Lung (tissue), 12 donors: ENCODE measurements around the gene SLC22A4. TPM values are rescaled to one million over a fixed set of nuclear protein-coding genes. Genes with fewer than 3 reads are reported as not detected.

ENCODE experiments used
- ATAC-seq: fragments of 200-7000 bp; cut with Tn5 transposase; one replicate; pipeline ENCODE4 v1.9.1; 2020; ENCODE audit warnings: moderate number of reproducible peaks; ENCODE audit not compliant: insufficient read depth, low FRiP score
- DNase-seq, 3 donors: peaks; one replicate each; pipeline ENCODE4 v3.0.0-alpha.2; 2013 to 2017
- H3K27ac ChIP-seq, 2 donors: one replicate each; pipeline ENCODE4 v1.5.1; 2013; ENCODE audit warnings: mild to moderate bottlenecking in 2 of 2, moderate library complexity in 2 of 2, control low read depth in 1 of 2, inconsistent platforms in 1 of 2, low read depth in 1 of 2, low read length in 1 of 2
- H3K27me3 ChIP-seq, 3 donors: one replicate each; pipeline ENCODE4 v1.5.1; 2013; ENCODE audit warnings: low read length in 2 of 3; ENCODE audit not compliant: control insufficient read depth in 3 of 3, insufficient read depth in 3 of 3
- H3K36me3 ChIP-seq, 4 donors: one replicate each; pipeline ENCODE4 v1.5.1; 2013; ENCODE audit warnings: low read length in 4 of 4, mild to moderate bottlenecking in 1 of 4, moderate library complexity in 1 of 4; ENCODE audit not compliant: control insufficient read depth in 4 of 4, insufficient read depth in 4 of 4
- H3K4me1 ChIP-seq, 5 donors: one replicate each; pipeline ENCODE4 v1.5.1; 2013; ENCODE audit warnings: low read length in 5 of 5, mild to moderate bottlenecking in 2 of 5, moderate library complexity in 1 of 5; ENCODE audit not compliant: control insufficient read depth in 5 of 5, insufficient read depth in 5 of 5
- H3K4me3 ChIP-seq: one replicate; pipeline ENCODE4 v1.5.1; 2013; ENCODE audit warnings: mild to moderate bottlenecking, control low read depth, moderate library complexity
- H3K9ac ChIP-seq, 2 donors: one replicate each; pipeline ENCODE4 v1.5.1; 2013; ENCODE audit warnings: low read length in 2 of 2, control low read depth in 1 of 2; ENCODE audit not compliant: insufficient read depth in 1 of 2
- H3K9me3 ChIP-seq, 4 donors: one replicate each; pipeline ENCODE4 v1.5.1; 2013; ENCODE audit warnings: low read length in 3 of 4, mild to moderate bottlenecking in 1 of 4, moderate library complexity in 1 of 4; ENCODE audit not compliant: control insufficient read depth in 4 of 4, insufficient read depth in 3 of 4
- WGBS, 2 donors: extraction: QIAGEN DNeasy Blood & Tissue Kit; methylation state at CpG; one replicate each; pipeline ENCODE4 v1.1.7; 2013; 5-methylcytosine and 5-hydroxymethylcytosine counted together
- polyA plus RNA-seq, 2 donors: library from polyadenylated mRNA; stranded (reverse); fragments of 200-250 nt; gene quantifications; one replicate each; pipeline ENCODE4 v1.2.1, GENCODE V29; 2013
- total RNA-seq, 2 donors: library from RNA; depleted of rRNA in 1 of 2; stranded (reverse); fragments of >200 nt in 1 of 2; gene quantifications; one replicate each; pipeline ENCODE4 v1.2.1, GENCODE V29; 2014 to 2021
- TF ChIP-seq, protein P1 (sequence below): IDR thresholded peaks from 2 replicates; pipeline ENCODE4 v1.5.1; 2012; ENCODE audit warnings: mild to moderate bottlenecking; ENCODE audit errors: control extremely low read depth, extremely low read depth
- donor health status: control.
- donor health status: control.
- donor health status: Bipolar disorder and iron deficiency.
- donor health status: healthy.
- donor health status: DM: yes; HTN: yes; CAD: no.

SLC22A4 gene
- total and polyA plus RNA-seq, 4 donors = 3.6 to 18.1 (median 13.3) TPM

DNA sequence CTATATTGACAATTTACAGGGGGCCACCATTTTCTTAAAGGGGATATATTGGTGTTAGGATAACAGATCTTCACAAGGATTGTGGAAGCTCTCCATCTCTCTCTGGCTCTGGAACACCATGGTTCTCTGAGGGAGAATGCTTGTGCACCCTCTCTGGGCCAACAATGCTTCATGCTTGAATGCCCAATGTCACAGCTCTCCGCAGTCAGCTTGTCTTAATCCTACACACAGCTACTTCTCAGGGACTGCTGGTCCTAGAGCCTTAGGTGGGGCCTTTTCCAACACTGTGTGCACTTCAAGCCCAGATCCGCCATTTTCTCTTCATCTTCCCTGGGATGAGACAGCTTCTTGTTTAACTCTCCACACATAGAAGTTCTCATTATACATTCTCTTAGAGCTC lies 43.6 kb upstream of the SLC22A4 start:
- DNase-seq (peak in 1 of 3 donors; percentile 1), ATAC-seq (no peak)
- Histone ChIP-seq H3K27me3 (no peaks in the 10 kb centered on the region), H3K9me3 (peaks cover 0 to 10% (median 5%) of the 10 kb centered on the region in 4 donors), H3K9ac (no peak overlapping the region), H3K27ac (no peak overlapping the region), H3K4me3 (no peak overlapping the region), H3K36me3 (no peaks in the 10 kb centered on the region), H3K4me1 (peaks cover 0 to 8% (median 0%) of the 10 kb centered on the region in 5 donors)
- TF ChIP-seq, protein P1, sequence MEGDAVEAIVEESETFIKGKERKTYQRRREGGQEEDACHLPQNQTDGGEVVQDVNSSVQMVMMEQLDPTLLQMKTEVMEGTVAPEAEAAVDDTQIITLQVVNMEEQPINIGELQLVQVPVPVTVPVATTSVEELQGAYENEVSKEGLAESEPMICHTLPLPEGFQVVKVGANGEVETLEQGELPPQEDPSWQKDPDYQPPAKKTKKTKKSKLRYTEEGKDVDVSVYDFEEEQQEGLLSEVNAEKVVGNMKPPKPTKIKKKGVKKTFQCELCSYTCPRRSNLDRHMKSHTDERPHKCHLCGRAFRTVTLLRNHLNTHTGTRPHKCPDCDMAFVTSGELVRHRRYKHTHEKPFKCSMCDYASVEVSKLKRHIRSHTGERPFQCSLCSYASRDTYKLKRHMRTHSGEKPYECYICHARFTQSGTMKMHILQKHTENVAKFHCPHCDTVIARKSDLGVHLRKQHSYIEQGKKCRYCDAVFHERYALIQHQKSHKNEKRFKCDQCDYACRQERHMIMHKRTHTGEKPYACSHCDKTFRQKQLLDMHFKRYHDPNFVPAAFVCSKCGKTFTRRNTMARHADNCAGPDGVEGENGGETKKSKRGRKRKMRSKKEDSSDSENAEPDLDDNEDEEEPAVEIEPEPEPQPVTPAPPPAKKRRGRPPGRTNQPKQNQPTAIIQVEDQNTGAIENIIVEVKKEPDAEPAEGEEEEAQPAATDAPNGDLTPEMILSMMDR = no peak
- WGBS, 2 donors = 96 to 97% methylated on average over 2 of the region's 2 CpGs

DNA sequence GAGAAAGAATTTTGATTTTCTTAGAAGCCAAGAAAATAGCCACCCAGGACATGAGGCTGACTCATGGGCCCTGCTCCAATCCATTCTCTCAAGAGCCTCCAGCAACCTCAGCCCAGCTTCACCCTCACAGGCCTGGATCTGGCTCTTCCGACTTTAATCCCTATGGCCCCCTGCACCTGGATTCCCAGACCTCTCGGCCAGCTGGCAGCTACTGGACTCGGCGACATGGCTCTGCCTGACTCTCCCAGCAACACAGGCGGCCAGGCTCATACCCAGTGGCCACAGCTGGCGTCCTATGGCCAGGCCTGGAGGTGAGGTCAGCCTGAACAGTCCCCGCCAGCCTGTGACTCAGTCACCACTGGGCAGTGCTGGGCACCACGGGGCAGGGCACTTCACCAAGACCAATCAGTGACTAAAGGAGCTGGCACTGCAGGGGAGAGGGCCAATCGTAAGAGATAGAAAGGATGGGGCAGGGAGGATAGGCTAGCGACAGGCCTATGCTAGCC lies 42.9 kb upstream of the SLC22A4 start:
- TF ChIP-seq, protein P1 = no peak
- no peaks in the 10 kb centered on the region for H3K36me3 ChIP-seq
- no peak overlapping the region for H3K4me3 ChIP-seq
- 90 to 94% methylated on average over 10 of the region's 10 CpGs for WGBS, 2 donors
- H3K9ac ChIP-seq = no peak overlapping the region
- DNase-seq (peak in 1 of 3 donors; percentile 5), ATAC-seq (no peak)
- peaks cover 0 to 8% (median 0%) of the 10 kb centered on the region in 5 donors for H3K4me1 ChIP-seq
- H3K27me3 ChIP-seq = no peaks in the 10 kb centered on the region
- peaks cover 0 to 3% (median under 1%) of the 10 kb centered on the region in 4 donors for H3K9me3 ChIP-seq
- H3K27ac ChIP-seq = no peak overlapping the region

DNA sequence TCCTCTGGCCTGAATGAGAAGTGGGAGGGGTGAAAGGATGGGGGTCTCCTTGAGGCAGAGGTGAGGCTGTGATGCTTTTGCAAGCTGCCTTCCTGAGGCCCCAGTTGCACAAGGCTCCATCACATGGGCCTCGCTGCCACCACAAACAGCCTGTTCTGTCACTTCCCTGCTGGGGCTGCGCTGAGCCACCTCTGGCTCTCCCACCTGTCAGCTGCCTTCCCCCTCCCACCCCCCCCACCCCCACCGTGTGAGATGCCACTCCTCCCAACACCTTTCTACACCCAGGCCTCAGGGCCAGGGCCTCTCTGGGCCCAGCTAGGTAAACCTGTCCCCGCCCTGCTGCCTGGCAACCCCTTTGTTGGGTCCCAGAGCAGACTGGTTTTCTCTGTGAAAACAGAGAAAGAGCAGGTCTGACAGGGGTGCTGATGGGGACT lies 41.2 kb upstream of the SLC22A4 start:
- 48 to 66% methylated on average over 4 of the region's 4 CpGs for WGBS, 2 donors
- TF ChIP-seq, protein P1 = no peak
- peak overlapping the region in 1 of 2 donors; percentile 32 for H3K9ac ChIP-seq
- H3K27ac ChIP-seq = no peak overlapping the region
- peaks cover 0 to 2% (median 0%) of the 10 kb centered on the region in 3 donors for H3K27me3 ChIP-seq
- peak; percentile 58 to 76 (median 75) for DNase-seq
- H3K36me3 ChIP-seq = no peaks in the 10 kb centered on the region
- no peaks in the 10 kb centered on the region for H3K9me3 ChIP-seq
- H3K4me1 ChIP-seq = peaks cover 0 to 9% (median 8%) of the 10 kb centered on the region in 5 donors
- no peak overlapping the region for H3K4me3 ChIP-seq
- no peak for ATAC-seq
